B cell (primary cell): ENCODE results near the gene CEACAM20. TPM values are rescaled to one million over a fixed set of nuclear protein-coding genes. Genes with fewer than 3 reads are reported as not detected.
"Not testable (repeated sequence)": the region's sequence is repeated elsewhere in the genome, so short reads cannot be mapped to it uniquely, and the experiment has no call there.

Experiments
- ATAC-seq: fragments of 200-7000 bp; cut with Tn5 transposase; one replicate; pipeline ENCODE4 v1.10.0; 2021; ENCODE audit warnings: low read depth, mild to moderate bottlenecking, moderate number of reproducible peaks, moderate library complexity
- CTCF ChIA-PET: fragments of 350-600 bp; sonication (Branson Sonifier 250); formaldehyde crosslinking; loops from one replicate; lab custom pipeline; 2021; ENCODE audit warnings: antibody characterized with exemption, inconsistent platforms; lab: Charles Lee
- POLR2A ChIA-PET: fragments of 350-600 bp; sonication (Branson Sonifier 250); formaldehyde crosslinking; loops from one replicate; lab custom pipeline; 2021; ENCODE audit warnings: antibody characterized with exemption; lab: Charles Lee
- DNase-seq: peaks from one replicate; pipeline ENCODE4 v3.0.0; 2013
- H2AFZ ChIP-seq: 2 replicates; pipeline ENCODE4 v1.6.1; 2012; ENCODE audit warnings: mild to moderate bottlenecking, low read depth, low read length; ENCODE audit not compliant: insufficient read depth, poor library complexity, severe bottlenecking
- H3K27ac ChIP-seq, 2 donors: 1 replicate in 1 of 2; 2 replicates in 1 of 2; pipeline ENCODE4 v1.5.1; 2012 to 2013; ENCODE audit warnings: low read length in 2 of 2, mild to moderate bottlenecking in 2 of 2, moderate library complexity in 1 of 2
- H3K27me3 ChIP-seq, 4 experiments: fragments of 200-600 bp in 1 of 4; sonication (generic) in 1 of 4; replicated peaks in 1 of 4; 1 replicate in 2 of 4; 2 replicates in 2 of 4; pipeline versions ENCODE4 v1.6.1 to v1.7.0; 2013 to 2016; ENCODE audit warnings: low read length in 3 of 4, mild to moderate bottlenecking in 2 of 4, mixed read lengths in 1 of 4, moderate library complexity in 1 of 4; ENCODE audit not compliant: insufficient read depth in 4 of 4, control insufficient read depth in 3 of 4; ENCODE audit errors: control extremely low read depth in 1 of 4
- H3K36me3 ChIP-seq, 2 experiments: replicated peaks in 1 of 2; 1 replicate in 1 of 2; 2 replicates in 1 of 2; pipeline versions ENCODE4 v1.6.1 to v1.7.1; 2013; ENCODE audit warnings: low read length in 1 of 2; ENCODE audit not compliant: insufficient read depth in 2 of 2, control insufficient read depth in 1 of 2; ENCODE audit errors: control extremely low read depth in 1 of 2, extremely low read depth in 1 of 2
- H3K4me1 ChIP-seq, 2 donors: fragments of 200-600 bp in 1 of 2; sonication (generic) in 1 of 2; 1 replicate in 1 of 2; 2 replicates in 1 of 2; pipeline versions ENCODE4 v1.5.1 to v1.6.1; 2013 to 2017; ENCODE audit warnings: low read length in 2 of 2; ENCODE audit not compliant: control insufficient read depth in 2 of 2, insufficient read depth in 2 of 2
- H3K4me2 ChIP-seq: replicated peaks from 2 replicates; pipeline ENCODE3; 2012; ENCODE audit warnings: mild to moderate bottlenecking, low read depth, low read length; ENCODE audit not compliant: poor library complexity, severe bottlenecking
- H3K4me3 ChIP-seq, 5 experiments: fragments of 200-600 bp in 1 of 5; sonication (generic) in 1 of 5; 1 replicate in 3 of 5; 2 replicates in 2 of 5; pipeline versions ENCODE4 v1.5.1 to v1.7.0; 2011 to 2016; ENCODE audit warnings: low read length in 4 of 5, mild to moderate bottlenecking in 4 of 5, low read depth in 2 of 5, control low read depth in 1 of 5, moderate library complexity in 1 of 5; ENCODE audit not compliant: insufficient read depth in 1 of 5; ENCODE audit errors: control extremely low read depth in 1 of 5, extremely low read depth in 1 of 5
- H3K79me2 ChIP-seq: fragments of 200-600 bp; sonication (generic); one replicate; pipeline ENCODE4 v1.6.0; 2016; ENCODE audit warnings: low read length; ENCODE audit not compliant: control insufficient read depth, insufficient read depth
- H3K9ac ChIP-seq: fragments of 200-600 bp; sonication (generic); 2 replicates; pipeline ENCODE4 v1.6.1; 2017; ENCODE audit warnings: mild to moderate bottlenecking, low read length, moderate library complexity
- H3K9me3 ChIP-seq, 3 donors: one replicate each; pipeline versions ENCODE4 v1.6.1 to v1.7.1; 2013; ENCODE audit warnings: low read length in 2 of 3; ENCODE audit not compliant: control insufficient read depth in 2 of 3, insufficient read depth in 1 of 3; ENCODE audit errors: control extremely low read depth in 1 of 3
- H4K20me1 ChIP-seq: 2 replicates; pipeline ENCODE4 v1.6.0; 2012; ENCODE audit warnings: mild to moderate bottlenecking, low read length; ENCODE audit not compliant: insufficient read depth, control insufficient read depth, poor library complexity, severe bottlenecking
- H3K27ac Mint-ChIP-seq: one replicate; pipeline ENCODE4 v1.8.0; 2021; ENCODE audit warnings: mixed read lengths
- H3K27me3 Mint-ChIP-seq: one replicate; pipeline ENCODE4 v1.8.0; 2021; ENCODE audit warnings: mixed read lengths
- H3K4me1 Mint-ChIP-seq: one replicate; pipeline ENCODE4 v1.8.0; 2021; ENCODE audit warnings: mixed read lengths
- H3K4me3 Mint-ChIP-seq: one replicate; pipeline ENCODE4 v1.8.0; 2021; ENCODE audit warnings: mixed read lengths
- H3K9me3 Mint-ChIP-seq: one replicate; pipeline ENCODE4 v1.8.0; 2022; ENCODE audit warnings: mixed read lengths; ENCODE audit not compliant: insufficient read depth
- EZH2 ChIP-seq: IDR thresholded peaks from 2 replicates; pipeline ENCODE4 v1.6.1; 2012; ENCODE audit warnings: borderline replicate concordance, low read depth, mild to moderate bottlenecking, moderate library complexity, low read length; ENCODE audit not compliant: insufficient read depth, poor library complexity, severe bottlenecking
- WGBS: methylation state at CpG from one replicate; pipeline ENCODE4 v1.1.5; 2013; ENCODE audit warnings: missing lambda C conversion rate; ENCODE audit not compliant: insufficient coverage; 5-methylcytosine and 5-hydroxymethylcytosine counted together
- intact Hi-C: fragments of 100-400 bp; cut with micrococcal nuclease; formaldehyde crosslinking; loops from one replicate; pipeline ENCODE4 v1.10.0; 2022
- polyA plus RNA-seq: library from polyadenylated mRNA; depleted of rRNA; stranded (reverse); fragments of >200 nt; gene quantifications from 2 replicates; pipeline ENCODE4 v1.2.3, GENCODE V29; 2012
- total RNA-seq, 2 donors: library from RNA; stranded (reverse); fragments of 120-200 nt in 1 of 2; gene quantifications; 1 replicate in 1 of 2; 2 replicates in 1 of 2; pipeline versions ENCODE4 v1.2.3 to v1.2.4, GENCODE V29; 2013 to 2022
- TF ChIP-seq, protein P1 (sequence below): fragments of 200-600 bp; IDR thresholded peaks from one replicate; pipeline ENCODE4 v1.8.0; 2022; ENCODE audit warnings: antibody characterized with exemption, mild to moderate bottlenecking

CEACAM20 gene
- total and polyA plus RNA-seq, 2 donors (not counting 1 experiment from before 2014, with no cell fraction given): not detected

DNA sequence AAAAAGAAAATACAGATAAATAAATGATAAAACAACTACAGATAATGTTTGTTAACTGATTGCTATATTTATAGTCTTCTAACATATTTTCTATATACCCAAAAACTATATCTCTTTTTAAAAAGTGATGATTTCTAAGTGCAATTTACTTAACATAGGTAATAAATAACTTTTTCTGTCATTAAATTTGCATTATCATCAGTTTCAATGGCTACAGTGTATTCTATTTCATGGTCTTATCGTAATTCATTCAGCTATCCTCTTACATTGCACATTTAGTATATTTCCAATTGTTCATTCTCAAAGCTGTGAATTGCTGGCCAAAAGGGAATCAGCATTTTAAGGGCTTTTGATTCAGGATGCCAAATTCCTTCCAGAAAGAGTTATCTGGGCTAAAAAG lies 32.8 kb downstream of the CEACAM20 start:
- POLR2A ChIA-PET: no interaction called here
- peak overlapping the region; percentile 37 for H3K4me3 Mint-ChIP-seq
- H3K4me1 Mint-ChIP-seq: peaks cover 34% of the 10 kb centered on the region

GRCh38 chr19:44476559-44477408 lies 52.7 kb downstream of the CEACAM20 start:
- no peaks in the 10 kb centered on the region for H3K27me3 Mint-ChIP-seq
- peak overlapping the region; percentile 26 for H3K27ac Mint-ChIP-seq
- no peaks in the 10 kb centered on the region for H3K4me1 ChIP-seq
- H3K9me3 ChIP-seq: peaks cover 51 to 100% (median 53%) of the 10 kb centered on the region in 3 donors
- H3K4me3 ChIP-seq: no peak overlapping the region
- DNase-seq: peak; percentile 45
- CTCF ChIA-PET: no interaction called here
- no peaks in the 10 kb centered on the region for H4K20me1 ChIP-seq
- no peaks in the 10 kb centered on the region for H3K27me3 ChIP-seq
- no peaks in the 10 kb centered on the region for H3K4me1 Mint-ChIP-seq
- POLR2A ChIA-PET: no interaction called here
- H3K27ac ChIP-seq: no peak overlapping the region
- no peak overlapping the region for H3K9ac ChIP-seq
- no peak for ATAC-seq
- H3K4me2 ChIP-seq: no peak overlapping the region
- TF ChIP-seq, protein P1, sequence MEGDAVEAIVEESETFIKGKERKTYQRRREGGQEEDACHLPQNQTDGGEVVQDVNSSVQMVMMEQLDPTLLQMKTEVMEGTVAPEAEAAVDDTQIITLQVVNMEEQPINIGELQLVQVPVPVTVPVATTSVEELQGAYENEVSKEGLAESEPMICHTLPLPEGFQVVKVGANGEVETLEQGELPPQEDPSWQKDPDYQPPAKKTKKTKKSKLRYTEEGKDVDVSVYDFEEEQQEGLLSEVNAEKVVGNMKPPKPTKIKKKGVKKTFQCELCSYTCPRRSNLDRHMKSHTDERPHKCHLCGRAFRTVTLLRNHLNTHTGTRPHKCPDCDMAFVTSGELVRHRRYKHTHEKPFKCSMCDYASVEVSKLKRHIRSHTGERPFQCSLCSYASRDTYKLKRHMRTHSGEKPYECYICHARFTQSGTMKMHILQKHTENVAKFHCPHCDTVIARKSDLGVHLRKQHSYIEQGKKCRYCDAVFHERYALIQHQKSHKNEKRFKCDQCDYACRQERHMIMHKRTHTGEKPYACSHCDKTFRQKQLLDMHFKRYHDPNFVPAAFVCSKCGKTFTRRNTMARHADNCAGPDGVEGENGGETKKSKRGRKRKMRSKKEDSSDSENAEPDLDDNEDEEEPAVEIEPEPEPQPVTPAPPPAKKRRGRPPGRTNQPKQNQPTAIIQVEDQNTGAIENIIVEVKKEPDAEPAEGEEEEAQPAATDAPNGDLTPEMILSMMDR: no peak
- intact Hi-C loops: no loop called here
- H3K79me2 ChIP-seq: no peaks in the 10 kb centered on the region
- H3K4me3 Mint-ChIP-seq: no peak overlapping the region
- no peak overlapping the region for H2AFZ ChIP-seq
- 94% methylated on average over 3 of the region's 7 CpGs for WGBS
- H3K9me3 Mint-ChIP-seq: peaks cover 26% of the 10 kb centered on the region
- peaks cover 36 to 46% of the 10 kb centered on the region in 2 experiments for H3K36me3 ChIP-seq

More for the DNA sequence above, 32.8 kb downstream of the CEACAM20 start:
- peaks cover 86% of the 10 kb centered on the region for H3K79me2 ChIP-seq
- CTCF ChIA-PET: no interaction called here
- H3K9me3 ChIP-seq: peaks cover 6 to 90% (median 60%) of the 10 kb centered on the region in 3 donors
- no peak overlapping the region for H2AFZ ChIP-seq
- Mint-ChIP-seq H3K9me3 (peaks cover 31% of the 10 kb centered on the region), H3K27ac (no peak overlapping the region), H3K27me3 (no peaks in the 10 kb centered on the region)
- whole genome bisulfite sequencing: no CpG with 5 or more reads among the region's 1 CpG
- DNase-seq: no peak
- no peak overlapping the region for H3K4me2 ChIP-seq
- no peak overlapping the region for H3K27ac ChIP-seq
- peaks cover 12 to 56% of the 10 kb centered on the region in 2 experiments for H3K36me3 ChIP-seq
- peaks cover 12% of the 10 kb centered on the region for H4K20me1 ChIP-seq
- H3K4me3 ChIP-seq: no peak overlapping the region
- H3K9ac ChIP-seq: no peak overlapping the region
- no peak for ATAC-seq
- no peaks in the 10 kb centered on the region for H3K27me3 ChIP-seq
- intact Hi-C loops: no loop called here
- TF ChIP-seq, protein P1: no peak
- TF ChIP-seq EZH2: no peak
- H3K4me1 ChIP-seq: peaks cover 13 to 25% of the 10 kb centered on the region in 2 donors

- H3K79me2 ChIP-seq, H2AFZ ChIP-seq, H3K4me2 ChIP-seq, H4K20me1 ChIP-seq, H3K4me3 ChIP-seq, CTCF ChIA-PET, DNase-seq, H3K4me1 ChIP-seq, H3K36me3 ChIP-seq, H3K4me3 Mint-ChIP-seq, ATAC-seq, H3K27me3 ChIP-seq, POLR2A ChIA-PET, H3K4me1 Mint-ChIP-seq, H3K9ac ChIP-seq, H3K27me3 Mint-ChIP-seq, H3K27ac Mint-ChIP-seq, intact Hi-C loops, H3K27ac ChIP-seq: not testable (repeated sequence)
- no CpG with 5 or more reads among the region's 5 CpGs for WGBS
- peaks cover 5 to 67% (median 43%) of the 10 kb centered on the region in 3 donors for H3K9me3 ChIP-seq
- peaks cover 29% of the 10 kb centered on the region for H3K9me3 Mint-ChIP-seq
These were observed 60.7 kb downstream of the CEACAM20 start for GRCh38 chr19:44468730-44469129.
